Neural cell (in vitro differentiated cells): ENCODE measurements around the gene KRTAP1-5.
"Not testable (repeated sequence)": the region's sequence is repeated elsewhere in the genome, so short reads cannot be mapped to it uniquely, and the experiment has no call there.

Experiments
- CTCF ChIP-seq: fragments of 450-650 bp; IDR thresholded peaks from 2 replicates; pipeline ENCODE4 v1.5.1; 2014; ENCODE audit warnings: antibody characterized with exemption, mild to moderate bottlenecking, moderate library complexity; ENCODE audit not compliant: poor library complexity, severe bottlenecking
- EP300 ChIP-seq: fragments of 450-650 bp; conservative IDR thresholded peaks from 2 replicates; pipeline ENCODE4 v1.6.1; 2014; ENCODE audit warnings: antibody characterized with exemption, mild to moderate bottlenecking, moderate library complexity; ENCODE audit not compliant: poor library complexity, severe bottlenecking
- EZH2 ChIP-seq: fragments of 200-600, 300-800 bp; shearing (Covaris generic), sonication (generic); IDR thresholded peaks from 2 replicates; pipeline ENCODE4 v1.6.1; 2014; ENCODE audit warnings: antibody characterized with exemption, low read length, borderline replicate concordance, mild to moderate bottlenecking; ENCODE audit not compliant: insufficient read depth, poor library complexity, severe bottlenecking
- MXI1 ChIP-seq: fragments of 450-650 bp; conservative IDR thresholded peaks from 2 replicates; pipeline ENCODE4 v1.6.1; 2014; ENCODE audit warnings: antibody characterized with exemption, mild to moderate bottlenecking; ENCODE audit not compliant: poor library complexity, severe bottlenecking
- POLR2AphosphoS5 ChIP-seq: IDR thresholded peaks from 2 replicates; pipeline ENCODE4 v1.6.1; 2012
- RAD21 ChIP-seq: fragments of 450-650 bp; conservative IDR thresholded peaks from 2 replicates; pipeline ENCODE4 v1.6.1; 2014; ENCODE audit warnings: antibody characterized with exemption, mild to moderate bottlenecking, moderate library complexity
- REST ChIP-seq: IDR thresholded peaks from 2 replicates; pipeline ENCODE4 v1.6.1; 2012; ENCODE audit warnings: borderline replicate concordance
- SMC3 ChIP-seq: fragments of 450-650 bp; conservative IDR thresholded peaks from 2 replicates; pipeline ENCODE4 v1.6.1; 2014; ENCODE audit warnings: antibody characterized with exemption, mild to moderate bottlenecking, moderate library complexity; ENCODE audit not compliant: poor library complexity
- TAF1 ChIP-seq: IDR thresholded peaks from 2 replicates; pipeline ENCODE4 v1.6.1; 2012; ENCODE audit warnings: low read depth

- not testable (repeated sequence) for TF ChIP-seq CTCF, EP300, POLR2AphosphoS5, TAF1, EZH2, SMC3, REST, RAD21, MXI1
These were observed 28.1 kb upstream of the KRTAP1-5 start, which contains the start of gene KRTAP2-2 for GRCh38 chr17:41055130-41055529.
